Dermis microvascular lymphatic vessel endothelial cell (primary cell): ENCODE results near the gene ANKIB1. TPM values are rescaled to one million over a fixed set of nuclear protein-coding genes. Genes with fewer than 3 reads are reported as not detected.

Source experiments
- DNase-seq, 2 donors: peaks; one replicate each; pipeline versions ENCODE4 v3.0.0 to v3.0.0-alpha.2; 2010; ENCODE audit warnings: low read depth in 2 of 2
- total RNA-seq: library from RNA; depleted of rRNA; stranded (reverse); fragments of >200 nt; gene quantifications from 2 replicates; pipeline ENCODE4 v1.2.1, GENCODE V29; 2014

ANKIB1 gene
- total RNA-seq, 1 donor from 2014 or later = 24.6 TPM

DNA sequence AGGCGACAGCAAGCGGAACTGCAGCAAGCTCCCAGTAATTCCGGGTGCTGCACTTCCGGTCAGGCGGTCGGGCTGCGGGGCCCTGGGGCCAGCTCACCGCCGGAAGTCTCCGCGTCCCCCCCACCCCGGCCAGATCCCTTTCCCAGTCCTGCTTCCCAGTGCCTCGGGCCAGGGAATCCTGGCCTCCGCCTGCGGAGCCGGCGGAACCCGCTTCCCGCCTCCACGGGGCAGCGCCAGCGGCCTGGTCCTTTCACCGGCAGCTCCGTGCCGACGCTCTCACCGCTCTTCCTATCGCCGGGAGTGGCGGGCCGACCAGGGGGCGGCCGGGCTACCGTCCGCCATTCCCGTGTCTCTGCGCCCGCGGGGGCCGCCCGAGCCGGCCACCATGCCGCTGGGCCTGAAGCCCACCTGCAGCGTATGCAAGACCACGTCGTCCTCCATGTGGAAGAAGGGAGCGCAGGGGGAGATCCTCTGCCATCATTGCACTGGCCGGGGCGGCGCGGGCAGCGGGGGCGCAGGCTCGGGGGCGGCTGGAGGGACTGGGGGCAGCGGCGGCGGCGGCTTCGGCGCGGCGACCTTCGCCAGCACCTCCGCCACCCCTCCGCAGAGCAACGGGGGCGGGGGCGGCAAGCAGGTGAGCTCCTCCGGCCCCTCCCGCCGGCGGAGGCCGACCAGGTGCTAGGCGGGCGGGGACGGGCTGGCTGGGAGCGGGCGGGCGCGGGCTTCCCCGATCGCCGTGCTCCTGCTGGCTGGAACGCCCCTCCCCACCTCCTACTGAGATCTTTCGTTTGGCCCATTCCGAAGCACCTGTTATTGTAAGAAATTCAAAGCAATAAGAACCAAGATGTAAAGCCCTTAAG lies 201.8 kb downstream of the ANKIB1 start, which contains the start of gene GATAD1:
Gene GATAD1 (plus strand): TSS at position 138 of the 860 bp plus-strand sequence. CDS start 248 bp downstream, at position 386.
- DNase-seq = peak; percentile 86 to 93

DNA sequence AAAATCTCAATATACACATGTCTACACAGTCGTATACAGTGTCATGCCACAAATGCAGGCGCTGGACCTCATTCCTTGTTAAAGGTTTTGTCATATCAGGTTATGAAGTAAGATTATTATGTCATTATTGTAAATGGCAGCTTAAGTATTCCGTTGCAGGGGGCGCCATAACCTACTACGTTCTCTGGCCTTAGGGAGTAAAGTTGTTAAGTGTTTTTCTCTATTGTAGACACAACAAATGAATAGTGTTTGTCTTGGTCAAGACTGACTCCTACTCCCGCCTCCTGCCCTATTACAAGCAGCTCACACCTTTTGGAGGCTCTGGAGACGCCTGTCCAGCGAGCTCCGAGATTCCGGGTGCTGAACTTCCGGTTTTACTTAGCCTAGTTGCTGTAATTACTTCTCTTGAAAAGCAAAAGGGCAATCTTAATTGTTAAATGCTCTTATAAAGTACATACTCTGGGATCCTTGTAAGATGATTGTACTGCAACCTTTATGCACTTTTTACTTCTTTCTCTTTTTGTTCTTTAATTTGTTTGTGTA lies 202.5 kb downstream of the ANKIB1 start:
- DNase-seq = peak; percentile 32 to 78

Other genes with a start within 250 kb of the ANKIB1 start
- gene CYP51A1, start 111.5 kb upstream of the ANKIB1 start, total RNA-seq = 102 and 174 TPM in 2 replicates
- gene LRRD1, start 66.8 kb upstream of the ANKIB1 start, total RNA-seq = under 0.01 TPM in 2 replicates
- 26.8 and 30.6 TPM in 2 replicates for gene KRIT1, start 60 bp upstream of the ANKIB1 start, total RNA-seq
- gene GATAD1, start 201.5 kb downstream of the ANKIB1 start, total RNA-seq = 10.4 and 15.0 TPM in 2 replicates
- gene ERVW-1, start 232.0 kb downstream of the ANKIB1 start, total RNA-seq = not detected in 2 replicates